ENCODE data around the gene PFAS. TPM values are rescaled to one million over a fixed set of nuclear protein-coding genes. Genes with fewer than 3 reads are reported as not detected.

PFAS gene
- total RNA-seq, 1 experiment from 2014 or later = 228 TPM

DNA sequence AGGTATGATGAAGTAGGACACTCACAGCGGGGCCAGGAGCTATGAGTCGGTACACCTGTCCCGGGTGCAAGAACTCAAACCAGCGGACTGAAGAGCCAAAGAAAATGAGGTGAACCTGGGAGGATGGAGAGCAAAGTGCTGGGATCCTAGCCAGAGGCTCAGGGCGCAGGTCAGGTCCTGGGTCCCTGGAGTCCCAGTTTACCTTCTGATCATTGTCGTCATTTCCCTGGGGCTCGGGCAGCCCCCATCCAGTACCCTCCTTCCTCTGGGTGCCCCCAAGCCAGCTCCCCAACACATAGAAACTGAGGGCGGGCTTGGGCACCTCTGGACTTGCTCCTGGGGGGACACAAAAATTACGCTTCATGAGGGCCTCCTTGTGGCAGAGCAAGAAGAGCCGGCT is 17.4 kb upstream of the PFAS start:
- Histone ChIP-seq H2BK120ac (ENCODE audit: low read depth, low read length, poor library complexity, severe bottlenecking) (no peak overlapping the region), H2AFZ (ENCODE audit: low read length) (no peak overlapping the region), H3K56ac (ENCODE audit: insufficient read length, low read depth, low read length) (no peak overlapping the region), H3K79me1 (ENCODE audit: insufficient read depth, low read depth, low read length, poor library complexity, severe bottlenecking) (no peaks in the 10 kb centered on the region), H2BK12ac (ENCODE audit: insufficient read length, low read depth, low read length) (no peak overlapping the region), H3K4ac (ENCODE audit: low read depth, low read length) (no peak overlapping the region), H4K20me1 (ENCODE audit: control insufficient read depth, insufficient read depth, insufficient read length) (no peaks in the 10 kb centered on the region), H3K9me3 (ENCODE audit: control insufficient read depth, low read depth, low read length) (no peaks in the 10 kb centered on the region), H3K27me3 (ENCODE audit: insufficient read depth, low read length) (no peaks in the 10 kb centered on the region), H4K5ac (ENCODE audit: insufficient read length, low read depth, low read length) (no peak overlapping the region), H3K4me1 (ENCODE audit: insufficient read depth, low read length) (no peaks in the 10 kb centered on the region), H3K79me2 (ENCODE audit: insufficient read depth, low read length) (no peaks in the 10 kb centered on the region), H3K9ac (ENCODE audit: extremely low read depth, insufficient read length, low read length) (no peak overlapping the region), H3K4me2 (ENCODE audit: insufficient read depth, insufficient read length, low read length) (no peak overlapping the region), H4K91ac (ENCODE audit: insufficient read length, low read depth, low read length) (no peak overlapping the region), H3K18ac (ENCODE audit: insufficient read length, low read depth, low read length) (no peak overlapping the region), H3K23me2 (ENCODE audit: insufficient read length, low read depth, low read length, poor library complexity, severe bottlenecking) (peaks cover 3% of the 10 kb centered on the region), H3K23ac (ENCODE audit: insufficient read length, low read depth, low read length) (no peak overlapping the region), H2BK20ac (ENCODE audit: low read depth, low read length, poor library complexity, severe bottlenecking) (no peak overlapping the region), H4K8ac (replicated peaks; ENCODE audit: insufficient read length, low read depth, low read length) (no peak overlapping the region), H3K27ac (ENCODE audit: insufficient read length, low read depth, low read length) (no peak overlapping the region), H2AK5ac (ENCODE audit: insufficient read length, low read length) (no peak overlapping the region), H2BK5ac (ENCODE audit: insufficient read length, low read length) (no peak overlapping the region), H3T11ph (ENCODE audit: low read length) (no peak overlapping the region), H3K14ac (ENCODE audit: insufficient read depth, low read length) (no peak overlapping the region), H2BK15ac (ENCODE audit: low read depth, low read length) (no peak overlapping the region)
- Mint-ChIP-seq H3K4me3 (no peak overlapping the region), H3K9me3 (peaks cover 0 to under 1% of the 10 kb centered on the region in 2 experiments; a peak in 2 of 5 replicates), H3K27ac (no peak overlapping the region), H3K36me3 (ENCODE audit: insufficient read depth in 1 of 3, low read depth in 3 of 3) (peaks cover 48 to 89% (median 82%) of the 10 kb centered on the region in 3 experiments), H3K4me1 (peaks cover 10% of the 10 kb centered on the region in 2 experiments), H3K27me3 (ENCODE audit: low read depth) (peaks cover 5% of the 10 kb centered on the region)
- TF ChIP-seq, protein P1, sequence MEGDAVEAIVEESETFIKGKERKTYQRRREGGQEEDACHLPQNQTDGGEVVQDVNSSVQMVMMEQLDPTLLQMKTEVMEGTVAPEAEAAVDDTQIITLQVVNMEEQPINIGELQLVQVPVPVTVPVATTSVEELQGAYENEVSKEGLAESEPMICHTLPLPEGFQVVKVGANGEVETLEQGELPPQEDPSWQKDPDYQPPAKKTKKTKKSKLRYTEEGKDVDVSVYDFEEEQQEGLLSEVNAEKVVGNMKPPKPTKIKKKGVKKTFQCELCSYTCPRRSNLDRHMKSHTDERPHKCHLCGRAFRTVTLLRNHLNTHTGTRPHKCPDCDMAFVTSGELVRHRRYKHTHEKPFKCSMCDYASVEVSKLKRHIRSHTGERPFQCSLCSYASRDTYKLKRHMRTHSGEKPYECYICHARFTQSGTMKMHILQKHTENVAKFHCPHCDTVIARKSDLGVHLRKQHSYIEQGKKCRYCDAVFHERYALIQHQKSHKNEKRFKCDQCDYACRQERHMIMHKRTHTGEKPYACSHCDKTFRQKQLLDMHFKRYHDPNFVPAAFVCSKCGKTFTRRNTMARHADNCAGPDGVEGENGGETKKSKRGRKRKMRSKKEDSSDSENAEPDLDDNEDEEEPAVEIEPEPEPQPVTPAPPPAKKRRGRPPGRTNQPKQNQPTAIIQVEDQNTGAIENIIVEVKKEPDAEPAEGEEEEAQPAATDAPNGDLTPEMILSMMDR (conservative IDR thresholded peaks at IDR 0.05) = no peak
- no CpG with 5 or more reads among the region's 10 CpGs for WGBS (ENCODE audit: extremely low coverage, insufficient read length, low lambda C conversion rate)
- no peak for DNase-seq

All from H9 (cell line).